ENCODE data around the gene OR2W3. TPM values are rescaled to one million over a fixed set of nuclear protein-coding genes. Genes with fewer than 3 reads are reported as not detected.
A peak's percentile ranks its signal among the peaks of the same experiment; 100 is the strongest.
"Not testable (repeated sequence)": the region's sequence is repeated elsewhere in the genome, so short reads cannot be mapped to it uniquely, and the experiment has no call there.

Gene OR2W3
- total RNA-seq, 1 donor from 2014 or later, result 0.31 TPM

GRCh38 chr1:247935781-247936180 is 40.4 kb downstream of the OR2W3 start:
- Mint-ChIP-seq H3K9me3 (ENCODE audit: low read depth) (peaks cover 14% of the 10 kb centered on the region), H3K36me3 (ENCODE audit: insufficient read depth) (peaks cover 1% of the 10 kb centered on the region), H3K27ac (no peak overlapping the region), H3K4me1 (ENCODE audit: low read depth) (no peaks in the 10 kb centered on the region), H3K4me3 (ENCODE audit: low read depth) (no peak overlapping the region), H3K27me3 (no peaks in the 10 kb centered on the region)
- DNase-seq (ENCODE audit: low spot score, unreplicated experiment), result no peak
- no peak for TF ChIP-seq CTCF (IDR thresholded peaks at IDR 0.05; ENCODE audit: unreplicated experiment)

- Mint-ChIP-seq H3K9me3 (ENCODE audit: low read depth) (peaks cover 21% of the 10 kb centered on the region), H3K4me3 (ENCODE audit: low read depth) (no peak overlapping the region), H3K27me3 (no peaks in the 10 kb centered on the region), H3K4me1 (ENCODE audit: low read depth) (no peaks in the 10 kb centered on the region), H3K36me3 (ENCODE audit: insufficient read depth) (peaks cover 1% of the 10 kb centered on the region), H3K27ac (no peak overlapping the region)
- no peak for DNase-seq (ENCODE audit: low spot score, unreplicated experiment)
- no peak for TF ChIP-seq CTCF (IDR thresholded peaks at IDR 0.05; ENCODE audit: unreplicated experiment)
Observed at GRCh38 chr1:247936415-247936814, 41.0 kb downstream of the OR2W3 start.

- not testable (repeated sequence) for H3K27ac Mint-ChIP-seq; H3K27me3 Mint-ChIP-seq; H3K4me1 Mint-ChIP-seq (ENCODE audit: low read depth); H3K36me3 Mint-ChIP-seq (ENCODE audit: insufficient read depth)
- H3K4me3 Mint-ChIP-seq (ENCODE audit: low read depth), result peak overlapping the region; percentile 67
- peaks cover 26% of the 10 kb centered on the region for H3K9me3 Mint-ChIP-seq (ENCODE audit: low read depth)
- peak; percentile 73 for TF ChIP-seq CTCF (IDR thresholded peaks at IDR 0.05; ENCODE audit: unreplicated experiment)
- peak; percentile 60 for DNase-seq (ENCODE audit: low spot score, unreplicated experiment)
Observed at GRCh38 chr1:247936965-247937734, 41.8 kb downstream of the OR2W3 start.

- peaks cover 50% of the 10 kb centered on the region for H3K9me3 Mint-ChIP-seq (ENCODE audit: low read depth)
- no peak for TF ChIP-seq CTCF (IDR thresholded peaks at IDR 0.05; ENCODE audit: unreplicated experiment)
- H3K27ac Mint-ChIP-seq, result no peak overlapping the region
- no peak overlapping the region for H3K4me3 Mint-ChIP-seq (ENCODE audit: low read depth)
- peaks cover 3% of the 10 kb centered on the region for H3K36me3 Mint-ChIP-seq (ENCODE audit: insufficient read depth)
- DNase-seq (ENCODE audit: low spot score, unreplicated experiment), result no peak
- H3K27me3 Mint-ChIP-seq, result no peaks in the 10 kb centered on the region
- no peaks in the 10 kb centered on the region for H3K4me1 Mint-ChIP-seq (ENCODE audit: low read depth)
Observed at GRCh38 chr1:247942624-247943023, 47.2 kb downstream of the OR2W3 start.

Other genes with a start within 250 kb of the OR2W3 start
- gene OR13G1, start 215.8 kb upstream of the OR2W3 start, total RNA-seq, result not detected in 2 replicates
- gene OR6F1, start 178.9 kb upstream of the OR2W3 start, total RNA-seq, result not detected in 2 replicates
- 0.33 TPM in 1 of 2 replicates, not detected in the other for gene OR14K1, start 157.0 kb upstream of the OR2W3 start, total RNA-seq
- not detected in 2 replicates for gene OR14A2, start 147.4 kb upstream of the OR2W3 start, total RNA-seq
- gene OR1C1, start 135.0 kb upstream of the OR2W3 start, total RNA-seq, result not detected in 2 replicates
- gene OR14A16, start 71.5 kb upstream of the OR2W3 start, total RNA-seq, result not detected in 2 replicates
- gene OR11L1, start 53.7 kb upstream of the OR2W3 start, total RNA-seq, result not detected in 2 replicates
- 1.1 and 1.2 TPM in 2 replicates for gene TRIM58, start 38.4 kb upstream of the OR2W3 start, total RNA-seq
- not detected in 2 replicates for gene OR2T8, start 24.7 kb downstream of the OR2W3 start, total RNA-seq
- gene OR2AJ1, start 29.3 kb downstream of the OR2W3 start, total RNA-seq, result not detected in 2 replicates
- not detected in 2 replicates for gene OR2L8, start 53.3 kb downstream of the OR2W3 start, total RNA-seq
- gene OR2AK2, start 69.6 kb downstream of the OR2W3 start, total RNA-seq, result not detected in 2 replicates
- gene OR2L5, start 118.1 kb downstream of the OR2W3 start, total RNA-seq, result not detected in 2 replicates
- 0.14 and 0.22 TPM in 2 replicates for gene OR2L2, start 134.5 kb downstream of the OR2W3 start, total RNA-seq
- gene OR2L3, start 151.2 kb downstream of the OR2W3 start, total RNA-seq, result not detected in 2 replicates
- not detected in 2 replicates for gene OR2L13, start 199.6 kb downstream of the OR2W3 start, total RNA-seq
- not detected in 2 replicates for gene OR2M5, start 249.6 kb downstream of the OR2W3 start, total RNA-seq

All from progenitor cell of endocrine pancreas (in vitro differentiated cells).